H7 (cell line): Measurements from ENCODE around the gene TOM1. TPM values are rescaled to one million over a fixed set of nuclear protein-coding genes. Genes with fewer than 3 reads are reported as not detected.
"Not testable (repeated sequence)": the region's sequence is repeated elsewhere in the genome, so short reads cannot be mapped to it uniquely, and the experiment has no call there.

ENCODE experiments used
- DNase-seq: peaks from one replicate; pipeline ENCODE4 v3.0.0; 2012
- H3K27me3 ChIP-seq: 2 replicates; pipeline ENCODE4 v1.6.0; 2011; ENCODE audit warnings: mild to moderate bottlenecking, low read length; ENCODE audit not compliant: control insufficient read depth, insufficient read depth
- H3K36me3 ChIP-seq: replicated peaks from 2 replicates; pipeline ENCODE4 v1.5.1; 2011; ENCODE audit warnings: low read length; ENCODE audit not compliant: control insufficient read depth, insufficient read depth
- H3K4me3 ChIP-seq: 2 replicates; pipeline ENCODE4 v1.5.1; 2011; ENCODE audit warnings: low read depth, mild to moderate bottlenecking, control low read depth, low read length, moderate library complexity; ENCODE audit not compliant: insufficient read depth
- total RNA-seq: library from RNA; depleted of rRNA; stranded (reverse); fragments of >200 nt; shearing (Covaris generic); gene quantifications from 2 replicates; pipeline ENCODE4 v1.2.3, GENCODE V29; 2014

TOM1 gene
- total RNA-seq, 1 experiment from 2014 or later: 28.1 TPM

DNA sequence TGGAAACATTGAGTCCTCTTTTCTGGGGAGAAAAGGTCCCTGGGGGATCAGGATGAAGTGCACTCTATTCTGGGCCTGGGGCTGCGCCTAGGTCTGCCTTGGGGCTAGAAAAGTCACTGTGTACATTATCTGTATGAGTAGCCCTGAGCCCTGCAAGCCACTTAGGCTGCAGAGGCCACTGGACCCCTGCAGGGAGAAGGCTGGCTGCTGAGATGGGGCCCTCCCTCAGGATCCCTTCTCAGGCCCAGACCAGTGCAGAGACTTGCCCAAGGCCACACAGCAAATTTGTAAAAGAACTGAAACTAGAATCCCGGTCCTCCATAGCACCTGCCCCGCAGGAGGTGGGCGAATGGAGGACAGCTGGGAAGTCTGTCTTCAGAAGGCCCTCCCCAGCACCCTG, 54.4 kb downstream of the TOM1 start:
- no peaks in the 10 kb centered on the region for H3K36me3 ChIP-seq
- no peak for DNase-seq
- no peak overlapping the region for H3K4me3 ChIP-seq
- H3K27me3 ChIP-seq: peaks cover 6% of the 10 kb centered on the region

DNA sequence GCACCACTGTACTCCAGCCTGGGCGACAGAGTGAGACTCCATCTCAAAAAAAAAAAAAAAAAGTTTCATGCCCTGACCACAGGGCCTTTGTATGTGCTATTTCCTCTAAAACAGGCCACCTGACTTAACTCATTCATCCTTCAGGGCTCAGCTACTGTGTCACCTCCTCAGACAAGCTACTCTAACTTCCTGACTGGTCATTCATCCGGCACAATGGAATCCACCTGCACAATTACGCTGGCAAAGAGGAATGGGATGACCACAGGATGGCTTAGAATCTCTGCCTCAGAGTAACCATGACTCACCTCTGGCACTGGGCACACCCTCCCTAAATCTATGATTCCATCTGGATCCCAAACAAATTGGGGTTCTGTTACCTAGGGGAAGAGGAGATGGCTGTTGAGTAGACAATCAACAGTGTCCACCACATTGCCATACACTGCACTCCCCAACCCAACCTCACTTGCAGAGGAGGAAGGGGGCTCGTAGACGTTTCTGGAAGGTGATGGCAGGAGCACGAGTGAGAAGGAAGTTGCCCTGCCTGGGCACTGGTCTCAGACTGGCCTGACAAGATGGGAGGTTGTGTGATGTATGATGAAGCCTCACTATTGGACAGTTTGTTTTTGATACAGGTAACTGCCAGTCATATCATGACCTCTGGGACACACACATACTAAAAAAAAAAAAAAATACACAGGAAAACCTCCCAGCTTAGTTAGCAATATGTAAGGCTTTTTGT, 58.4 kb downstream of the TOM1 start:
- no peak for DNase-seq
- Histone ChIP-seq H3K36me3 (no peaks in the 10 kb centered on the region), H3K27me3 (no peaks in the 10 kb centered on the region), H3K4me3 (no peak overlapping the region)

DNA sequence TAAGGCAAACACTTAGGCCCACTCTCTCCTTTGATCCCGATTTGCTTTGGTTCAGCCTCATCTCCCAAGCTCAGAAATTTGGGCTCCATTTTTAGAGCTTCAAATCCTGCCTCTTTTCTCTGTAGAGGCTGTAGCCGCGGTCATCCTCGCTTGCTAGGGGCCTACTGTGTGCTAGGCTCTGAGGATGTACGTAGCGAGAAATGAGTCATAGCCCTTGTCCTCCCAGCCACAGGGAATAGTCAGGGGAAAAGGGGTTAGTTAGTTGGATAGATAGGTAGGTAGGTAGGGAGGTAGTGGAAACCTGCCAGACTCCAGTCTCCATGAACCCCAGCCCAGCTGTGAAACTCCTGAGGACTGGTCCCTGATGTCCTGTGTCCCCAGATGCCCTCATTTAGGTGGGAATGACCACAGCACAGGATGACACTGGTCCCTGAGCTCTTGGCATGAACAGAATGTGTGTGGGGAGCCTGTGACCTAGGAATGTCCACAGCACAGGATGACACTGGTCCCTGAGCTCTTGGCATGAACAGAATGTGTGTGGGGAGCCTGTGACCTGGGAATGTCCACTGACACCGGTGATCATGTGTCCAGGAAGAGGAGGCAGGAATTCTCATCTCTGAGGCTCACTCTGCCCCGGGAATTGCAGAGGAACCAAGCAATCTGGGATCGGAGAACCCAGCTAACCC, 59.8 kb downstream of the TOM1 start:
- no peak overlapping the region for H3K4me3 ChIP-seq
- DNase-seq: no peak
- H3K36me3 ChIP-seq: no peaks in the 10 kb centered on the region
- no peaks in the 10 kb centered on the region for H3K27me3 ChIP-seq

- Histone ChIP-seq H3K27me3 (no peaks in the 10 kb centered on the region), H3K36me3 (no peaks in the 10 kb centered on the region), H3K4me3 (no peak overlapping the region)
- no peak for DNase-seq
Observed at GRCh38 chr22:35361001-35361558, 61.4 kb downstream of the TOM1 start.

- no peaks in the 10 kb centered on the region for H3K36me3 ChIP-seq
- DNase-seq: no peak
- H3K27me3 ChIP-seq: no peaks in the 10 kb centered on the region
- no peak overlapping the region for H3K4me3 ChIP-seq
Observed at GRCh38 chr22:35363566-35364086, 63.9 kb downstream of the TOM1 start.

- H3K4me3 ChIP-seq, H3K27me3 ChIP-seq, DNase-seq, H3K36me3 ChIP-seq: not testable (repeated sequence)
Observed at GRCh38 chr22:35364230-35364629, 64.5 kb downstream of the TOM1 start.

DNA sequence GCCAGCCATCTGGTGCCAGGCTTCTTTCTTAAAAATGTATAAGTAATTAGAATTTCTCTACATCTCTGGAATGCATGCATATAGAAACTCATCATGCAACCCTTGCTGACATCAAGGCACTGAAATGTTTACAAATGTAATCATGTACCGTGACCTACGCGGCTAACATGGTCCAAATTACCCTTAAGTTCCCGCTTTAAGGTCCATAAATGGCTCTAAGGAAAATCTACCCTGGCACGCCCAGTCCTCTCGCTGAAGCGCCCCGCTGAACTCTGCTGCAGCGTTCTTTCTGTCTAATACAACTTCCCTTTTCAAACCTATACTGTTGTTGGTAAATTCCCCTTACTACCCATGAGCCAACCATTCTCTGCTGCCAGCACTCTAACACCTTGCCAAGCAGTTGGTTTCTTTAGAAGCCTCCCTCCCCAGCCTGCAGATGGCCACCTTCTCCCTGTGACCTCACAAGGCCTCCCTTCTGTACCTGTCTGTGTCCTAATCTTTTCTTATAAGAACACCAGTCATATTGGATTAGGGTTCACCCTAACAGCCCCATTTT, 67.7 kb downstream of the TOM1 start:
- Histone ChIP-seq H3K27me3 (no peaks in the 10 kb centered on the region), H3K36me3 (no peaks in the 10 kb centered on the region), H3K4me3 (no peak overlapping the region)
- DNase-seq: no peak

- peak; percentile 47 for DNase-seq
- Histone ChIP-seq H3K36me3 (no peaks in the 10 kb centered on the region), H3K4me3 (no peak overlapping the region), H3K27me3 (no peaks in the 10 kb centered on the region)
Observed at GRCh38 chr22:35368386-35368785, 68.7 kb downstream of the TOM1 start.

DNA sequence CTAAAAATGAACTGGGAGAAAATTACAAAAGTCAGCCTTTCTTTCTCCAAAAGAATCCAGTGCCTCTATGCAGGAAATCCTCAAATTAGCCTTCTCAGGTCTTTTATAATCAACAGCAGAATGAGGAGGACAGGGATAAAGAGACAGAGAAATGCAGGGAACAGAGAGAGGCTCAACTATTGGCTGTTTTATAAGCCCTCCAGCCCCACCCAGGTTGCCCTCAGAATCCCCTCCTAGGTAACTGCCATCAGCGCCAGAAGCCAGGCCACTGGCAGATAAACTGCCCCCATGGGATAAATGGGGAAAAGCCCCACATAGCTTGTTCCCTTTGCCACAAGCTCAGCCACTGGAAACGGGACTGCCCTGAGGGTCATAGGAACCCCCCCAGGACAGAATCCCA, 70.3 kb downstream of the TOM1 start:
- DNase-seq: no peak
- Histone ChIP-seq H3K27me3 (no peaks in the 10 kb centered on the region), H3K36me3 (no peaks in the 10 kb centered on the region), H3K4me3 (no peak overlapping the region)

DNA sequence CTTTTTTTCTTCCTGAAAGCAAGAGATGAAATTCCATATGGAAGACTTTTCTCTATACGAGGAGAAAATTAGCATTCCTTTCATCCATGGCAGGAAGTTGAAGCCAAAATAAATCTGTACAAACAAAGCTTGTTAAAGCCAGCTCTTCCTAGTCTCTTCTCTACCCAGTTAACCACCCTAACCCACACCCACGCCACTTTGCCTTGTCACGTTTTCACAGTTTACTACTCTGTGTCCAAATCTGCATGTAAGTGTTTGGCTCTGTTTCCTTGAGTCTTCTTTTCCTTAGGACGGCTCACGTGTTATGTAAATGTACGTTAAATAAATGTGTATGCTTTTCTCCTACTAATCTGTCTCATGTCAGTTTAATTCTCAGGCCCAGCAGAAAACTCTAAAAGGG, 74.1 kb downstream of the TOM1 start:
- Histone ChIP-seq H3K27me3 (no peaks in the 10 kb centered on the region), H3K4me3 (no peak overlapping the region), H3K36me3 (no peaks in the 10 kb centered on the region)
- DNase-seq: no peak

- H3K4me3 ChIP-seq: no peak overlapping the region
Observed at GRCh38 chr22:35375031-35375430, 75.3 kb downstream of the TOM1 start.

DNA sequence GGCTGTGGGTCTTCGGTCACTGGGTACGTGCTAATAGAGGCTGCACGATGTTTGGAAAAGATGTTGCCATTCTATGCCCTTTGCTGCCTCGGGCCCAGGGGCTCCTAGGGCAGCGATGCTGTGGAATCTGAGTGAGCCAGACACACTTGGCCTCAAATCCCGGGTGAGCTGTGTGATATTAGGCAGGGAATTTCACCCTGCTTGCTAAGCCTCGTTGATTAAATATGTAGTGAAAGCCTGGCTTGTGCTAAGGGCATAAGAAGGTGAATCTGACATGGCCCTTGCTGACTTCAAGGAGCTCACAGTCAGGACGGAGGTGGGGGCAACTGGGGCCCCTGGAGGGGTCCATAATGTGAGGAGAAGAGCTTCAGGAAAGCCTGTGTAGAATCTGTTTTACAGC, 75.8 kb downstream of the TOM1 start:
- DNase-seq: no peak
- Histone ChIP-seq H3K4me3 (no peak overlapping the region), H3K36me3 (no peaks in the 10 kb centered on the region), H3K27me3 (no peaks in the 10 kb centered on the region; the same call in 1 of the 2 replicates)

More at GRCh38 chr22:35375031-35375430, 75.3 kb downstream of the TOM1 start:
- DNase-seq: no peak
- Histone ChIP-seq H3K36me3 (no peaks in the 10 kb centered on the region), H3K27me3 (no peaks in the 10 kb centered on the region)

DNA sequence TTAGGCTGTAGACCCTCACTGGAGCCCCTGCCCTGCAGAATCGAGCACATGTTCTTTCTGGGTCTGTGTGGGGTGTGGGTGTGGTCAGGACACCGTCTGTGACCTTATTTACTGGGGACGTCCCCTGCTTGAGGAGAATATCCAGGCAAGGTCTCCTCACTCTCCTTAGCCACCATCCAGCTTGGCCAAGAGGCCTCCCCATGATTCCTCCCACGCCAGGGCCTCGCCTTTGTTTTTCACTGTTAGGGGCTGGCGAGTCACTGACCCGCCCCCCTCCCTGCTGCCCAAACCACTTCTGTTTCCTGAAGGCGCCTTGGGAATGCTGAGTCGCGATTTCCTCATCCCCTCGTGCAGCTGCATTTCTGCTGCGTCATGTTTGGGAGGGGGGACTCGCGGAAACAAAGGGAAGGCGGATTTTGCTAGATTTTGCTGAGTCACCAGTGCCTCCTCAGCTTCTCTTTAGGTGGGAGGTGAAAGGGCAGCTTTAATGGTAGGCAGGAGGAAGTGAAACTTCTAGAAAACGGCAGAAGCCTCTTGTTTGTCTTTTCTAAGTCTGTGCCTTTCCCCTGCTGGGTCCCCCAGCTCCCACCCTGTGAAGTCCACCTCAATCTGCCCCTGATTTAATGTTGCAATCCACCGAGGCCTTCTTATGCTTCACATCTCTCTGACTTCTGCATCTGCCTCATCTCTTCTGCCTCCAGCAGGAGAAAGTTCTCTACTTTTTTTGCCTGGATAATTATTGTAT, 77.2 kb downstream of the TOM1 start:
- peak; percentile 90 for DNase-seq
- Histone ChIP-seq H3K36me3 (no peaks in the 10 kb centered on the region), H3K4me3 (no peak overlapping the region), H3K27me3 (no peaks in the 10 kb centered on the region; the same call in 1 of the 2 replicates)

DNA sequence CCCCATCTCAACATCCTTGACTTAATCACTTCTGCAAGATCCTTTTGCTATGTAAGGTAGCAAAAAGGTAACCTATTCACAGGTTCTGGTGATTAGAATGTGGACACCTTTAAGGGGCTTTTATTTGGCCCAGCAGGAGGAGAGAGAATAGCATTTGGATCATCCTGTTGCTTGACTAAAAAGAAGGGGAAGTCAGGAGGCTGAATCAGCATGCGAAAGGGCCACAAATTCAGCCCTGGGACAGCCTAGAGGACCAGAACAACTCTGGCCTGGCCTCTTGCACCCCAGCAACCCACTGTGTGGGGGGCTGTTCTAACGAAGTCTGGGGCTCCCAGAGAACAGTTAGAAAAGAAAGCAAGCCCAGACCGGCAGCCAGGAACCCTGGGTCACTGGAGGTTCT, 78.0 kb downstream of the TOM1 start:
- Histone ChIP-seq H3K36me3 (no peaks in the 10 kb centered on the region), H3K4me3 (no peak overlapping the region), H3K27me3 (no peaks in the 10 kb centered on the region; the same call in 1 of the 2 replicates)
- no peak for DNase-seq
